CD4-positive, alpha-beta T cell treated with Interferon alpha-2 for 1 hour (primary cell): ENCODE data around the gene CDC42BPB.

Experiments
- DNase-seq, 2 donors: peaks; one replicate each; pipeline ENCODE4 v3.0.0-alpha.2; 2020 to 2022

CDC42BPB gene

DNA sequence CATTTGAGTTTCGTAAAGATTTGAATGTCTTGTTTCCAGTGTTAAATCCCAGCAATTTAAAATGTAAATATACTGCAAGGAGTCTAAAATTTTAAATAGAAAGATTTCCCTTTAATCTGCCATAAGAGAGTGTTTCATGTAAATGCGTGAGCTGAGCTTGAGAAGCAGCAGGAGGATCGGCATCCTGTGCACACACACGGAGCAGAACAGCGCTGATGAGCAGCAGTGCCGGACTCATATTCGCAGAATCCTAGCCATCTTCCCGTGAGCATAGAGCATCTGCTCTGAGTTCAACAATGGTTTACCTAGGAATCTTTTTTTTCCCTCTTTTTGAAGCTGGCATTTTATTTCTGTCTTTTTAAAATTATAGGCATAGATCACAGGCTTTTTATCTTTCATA is 164.7 kb downstream of the CDC42BPB start:
- no peak for DNase-seq

DNA sequence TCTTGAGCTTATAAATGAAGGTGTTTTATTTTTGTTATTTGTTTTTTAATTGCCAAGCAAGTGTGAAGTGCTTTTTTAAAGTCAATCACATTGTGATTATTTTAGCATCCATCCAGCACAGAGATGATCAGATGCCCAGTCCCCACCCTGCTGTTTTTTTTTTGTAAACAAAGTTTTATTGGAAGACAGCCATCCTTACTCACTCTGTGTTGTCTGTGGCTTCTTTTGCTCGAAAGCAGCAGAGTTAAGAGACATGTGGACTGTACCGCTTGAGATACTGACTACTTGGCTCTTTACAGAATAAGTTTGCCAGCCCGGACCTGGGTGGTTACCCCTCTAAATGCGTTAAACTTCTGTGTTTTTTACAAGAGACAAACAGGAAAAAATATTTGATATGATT is 165.8 kb downstream of the CDC42BPB start:
- DNase-seq = no peak

DNA sequence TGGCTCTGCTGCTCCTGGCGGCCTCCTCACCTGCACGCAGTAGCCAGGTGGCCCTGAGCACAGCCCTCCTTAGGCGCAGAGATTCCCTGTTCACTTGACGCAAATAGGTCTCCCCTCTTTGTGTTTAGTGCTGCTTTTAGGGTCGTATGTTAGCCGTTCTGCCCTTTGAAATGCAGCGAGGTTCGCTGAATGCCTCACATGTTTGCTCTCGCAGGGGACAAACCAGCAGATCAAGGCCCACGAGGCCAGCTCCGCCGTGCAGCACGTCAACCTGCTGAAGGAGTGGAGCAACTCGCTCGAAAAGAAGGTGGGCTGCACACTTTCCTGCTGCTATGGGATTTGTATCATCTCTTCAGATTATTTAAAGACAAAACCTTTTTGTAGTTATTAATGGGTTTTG is 166.2 kb downstream of the CDC42BPB start:
- no peak for DNase-seq

DNA sequence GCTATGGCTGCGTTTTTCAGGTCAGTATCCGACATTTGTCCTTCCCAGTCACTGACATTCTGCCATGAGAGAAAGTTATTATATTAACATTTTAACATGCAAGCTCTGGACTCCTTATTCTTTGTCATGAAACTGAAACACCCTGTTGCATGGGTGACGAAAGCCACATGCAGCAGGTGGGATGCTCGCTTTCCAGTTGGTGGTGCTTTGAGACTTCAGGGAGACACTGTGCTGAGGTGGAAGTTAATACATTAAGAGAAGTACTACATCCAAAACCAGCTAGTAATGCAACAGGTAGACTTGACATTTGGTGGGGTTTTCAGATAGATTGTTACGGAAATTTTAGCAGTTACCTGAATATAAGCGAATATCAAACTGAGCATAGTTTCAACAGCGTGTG is 167.7 kb downstream of the CDC42BPB start:
- no peak for DNase-seq

DNA sequence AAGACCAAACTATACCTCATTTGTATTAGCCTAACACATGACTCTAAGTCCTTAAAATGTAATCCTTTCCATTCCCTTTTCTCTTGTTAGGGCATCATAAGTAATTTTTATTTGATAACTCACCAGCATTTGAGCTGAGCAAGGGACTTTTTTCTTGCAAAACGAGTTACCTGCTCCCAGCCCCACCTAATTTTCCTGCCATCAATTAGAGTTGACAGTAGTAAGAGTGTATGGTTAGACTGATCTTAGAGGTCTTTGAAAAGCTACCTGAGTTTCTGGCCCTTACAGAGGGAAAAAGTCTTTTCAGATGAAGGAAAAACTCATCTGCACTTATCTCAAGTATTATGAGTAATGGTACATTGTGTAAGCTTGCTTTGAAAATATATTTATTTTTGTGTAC is 168.6 kb downstream of the CDC42BPB start:
- DNase-seq = no peak

DNA sequence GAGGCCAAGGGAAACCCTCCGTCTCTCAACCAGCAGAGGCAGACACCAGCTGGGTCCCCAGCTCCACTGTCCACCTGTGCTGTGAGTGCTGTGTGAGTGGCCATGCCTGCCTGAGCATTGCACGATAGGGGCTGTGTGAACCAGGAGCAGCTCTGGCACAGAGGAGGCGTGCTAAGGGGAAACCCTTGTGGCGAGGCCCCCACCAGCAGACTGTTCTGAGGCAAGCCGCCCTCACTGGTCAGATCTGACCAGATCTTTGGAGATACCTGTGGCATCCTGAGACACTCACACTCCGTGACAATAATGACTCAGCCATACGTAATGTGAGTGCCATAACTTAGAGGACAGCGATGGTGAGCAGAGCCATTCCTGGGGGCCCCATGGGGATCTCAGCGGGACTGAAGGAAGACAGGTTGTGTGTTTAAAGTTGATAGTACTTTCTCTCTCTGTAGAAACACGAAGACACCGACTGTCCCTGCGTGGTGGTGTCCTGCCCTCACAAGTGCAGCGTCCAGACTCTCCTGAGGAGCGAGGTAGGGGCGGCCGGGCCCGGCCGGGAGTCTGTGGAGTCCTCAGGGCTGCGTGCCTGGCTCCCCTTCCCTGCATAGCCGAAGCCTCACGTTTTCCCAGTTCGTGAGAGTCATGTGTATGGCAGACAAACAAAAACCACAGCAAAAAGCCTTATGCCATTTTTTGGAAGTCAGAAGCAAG is 171.5 kb downstream of the CDC42BPB start:
- no peak for DNase-seq

DNA sequence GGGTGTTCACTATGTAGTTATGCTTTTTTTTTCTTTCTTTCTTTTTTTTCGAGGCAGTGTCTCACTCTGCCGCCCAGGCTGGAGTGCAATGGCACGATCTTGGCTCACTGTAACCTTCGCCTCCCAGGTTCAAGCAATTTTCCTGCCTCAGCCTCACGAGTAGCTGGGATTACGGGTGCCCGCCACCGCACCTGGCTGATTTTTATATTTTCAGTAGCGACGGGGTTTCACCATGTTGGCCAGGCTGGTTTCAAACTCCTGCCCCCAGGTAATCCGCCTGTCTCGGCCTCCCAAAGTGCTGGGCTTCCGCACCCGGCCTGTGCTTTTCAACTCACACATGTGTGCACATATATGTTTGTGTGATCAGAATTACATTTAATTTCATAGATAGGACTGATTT is 173.8 kb downstream of the CDC42BPB start:
- DNase-seq = no peak

DNA sequence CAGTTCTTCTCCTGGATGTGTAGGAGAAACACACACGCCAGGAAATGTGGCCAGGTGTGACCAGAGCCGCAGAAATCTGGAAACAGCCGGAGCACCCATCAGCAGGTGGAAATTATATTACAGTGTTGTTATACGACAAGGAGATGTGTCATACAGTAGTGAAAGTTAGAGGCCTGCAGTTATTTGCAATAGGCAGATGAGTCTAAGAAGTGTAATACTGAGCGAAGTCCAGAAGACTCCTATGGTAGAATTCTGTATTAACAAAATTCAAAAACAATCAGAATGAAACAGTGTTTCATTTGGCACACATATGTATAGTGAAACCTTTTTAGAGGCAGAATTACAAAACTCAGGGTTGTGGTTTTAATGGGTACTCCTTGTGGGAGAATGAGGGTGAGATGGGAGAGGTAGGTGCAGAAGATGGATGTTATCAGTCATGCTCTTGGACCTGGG is 174.2 kb downstream of the CDC42BPB start:
- DNase-seq = no peak
